CD14-positive monocyte (primary cell): Measurements from ENCODE around the gene GRIK4. TPM values are rescaled to one million over a fixed set of nuclear protein-coding genes. Genes with fewer than 3 reads are reported as not detected.

Experiments used
- DNase-seq, 3 donors: peaks; one replicate each; pipeline ENCODE4 v3.0.0-alpha.2; 2011 to 2022
- H2AFZ ChIP-seq: 2 replicates; pipeline ENCODE4 v1.6.0; 2012; ENCODE audit warnings: mild to moderate bottlenecking, low read depth, low read length, inconsistent platforms; ENCODE audit not compliant: insufficient read depth, poor library complexity, severe bottlenecking
- H3K27ac ChIP-seq, 2 donors: 1 replicate in 1 of 2; 2 replicates in 1 of 2; pipeline ENCODE4 v1.5.1; 2012 to 2013; ENCODE audit warnings: low read length in 2 of 2, control low read depth in 1 of 2, inconsistent platforms in 1 of 2, low read depth in 1 of 2, mild to moderate bottlenecking in 1 of 2
- H3K27me3 ChIP-seq, 2 donors: one replicate each; pipeline versions ENCODE4 v1.6.0 to v1.6.1; 2011 to 2013; ENCODE audit warnings: low read length in 2 of 2; ENCODE audit not compliant: control insufficient read depth in 2 of 2, insufficient read depth in 2 of 2
- H3K36me3 ChIP-seq, 2 donors: replicated peaks in 1 of 2; 1 replicate in 1 of 2; 2 replicates in 1 of 2; pipeline versions ENCODE4 v1.5.1 to v1.6.1; 2012 to 2013; ENCODE audit warnings: low read length in 2 of 2, control low read depth in 1 of 2, inconsistent platforms in 1 of 2, mild to moderate bottlenecking in 1 of 2; ENCODE audit not compliant: insufficient read depth in 2 of 2, control insufficient read depth in 1 of 2
- H3K4me1 ChIP-seq, 2 donors: 1 replicate in 1 of 2; 2 replicates in 1 of 2; pipeline versions ENCODE4 v1.5.1 to v1.6.1; 2012 to 2013; ENCODE audit warnings: low read length in 2 of 2, control low read depth in 1 of 2, inconsistent platforms in 1 of 2, mild to moderate bottlenecking in 1 of 2, moderate library complexity in 1 of 2; ENCODE audit not compliant: insufficient read depth in 2 of 2, control insufficient read depth in 1 of 2
- H3K4me2 ChIP-seq: replicated peaks from 2 replicates; pipeline ENCODE3; 2012; ENCODE audit warnings: low read length, moderate library complexity, mild to moderate bottlenecking; ENCODE audit not compliant: poor library complexity, severe bottlenecking; ENCODE audit errors: extremely low read depth
- H3K4me3 ChIP-seq, 3 experiments: fragments of 200-600 bp in 1 of 3; sonication (generic) in 1 of 3; replicated peaks in 1 of 3; 1 replicate in 2 of 3; 2 replicates in 1 of 3; pipeline ENCODE4 v1.5.1; 2011 to 2013; ENCODE audit warnings: low read length in 3 of 3, mild to moderate bottlenecking in 3 of 3, control low read depth in 2 of 3, low read depth in 2 of 3, inconsistent platforms in 1 of 3, moderate library complexity in 1 of 3
- H3K79me2 ChIP-seq: 2 replicates; pipeline ENCODE4 v1.6.0; 2012; ENCODE audit warnings: mild to moderate bottlenecking, control low read depth, inconsistent platforms, low read length, moderate library complexity; ENCODE audit not compliant: insufficient read depth
- H3K9ac ChIP-seq: 2 replicates; pipeline ENCODE4 v1.6.0; 2017; ENCODE audit warnings: low read length, mild to moderate bottlenecking; ENCODE audit not compliant: insufficient read depth, poor library complexity, severe bottlenecking
- H3K9me3 ChIP-seq, 2 donors: replicated peaks in 1 of 2; 1 replicate in 1 of 2; 2 replicates in 1 of 2; pipeline versions ENCODE4 v1.5.1 to v1.6.1; 2012 to 2013; ENCODE audit warnings: low read length in 2 of 2, control low read depth in 1 of 2; ENCODE audit not compliant: control insufficient read depth in 1 of 2, insufficient read depth in 1 of 2
- H4K20me1 ChIP-seq: 2 replicates; pipeline ENCODE4 v1.6.0; 2012; ENCODE audit warnings: mild to moderate bottlenecking, low read length, control low read depth, moderate library complexity; ENCODE audit not compliant: insufficient read depth
- H3K27ac Mint-ChIP-seq, 7 donors: one replicate each; pipeline ENCODE4 v1.8.0; 2020; ENCODE audit warnings: mild to moderate bottlenecking in 7 of 7, mixed read lengths in 7 of 7, moderate library complexity in 6 of 7, inconsistent platforms in 2 of 7
- H3K27me3 Mint-ChIP-seq, 3 donors: one replicate each; pipeline ENCODE4 v1.8.0; 2021 to 2022; ENCODE audit warnings: low read depth in 3 of 3, mild to moderate bottlenecking in 3 of 3, mixed read lengths in 3 of 3, moderate library complexity in 3 of 3, inconsistent platforms in 1 of 3
- H3K36me3 Mint-ChIP-seq, 2 donors: one replicate each; pipeline ENCODE4 v1.8.0; 2020; ENCODE audit warnings: mixed read lengths in 2 of 2, inconsistent platforms in 1 of 2, mild to moderate bottlenecking in 1 of 2
- H3K4me1 Mint-ChIP-seq: one replicate; pipeline ENCODE4 v1.8.0; 2020; ENCODE audit warnings: mild to moderate bottlenecking, mixed read lengths
- H3K4me3 Mint-ChIP-seq, 2 donors: one replicate each; pipeline ENCODE4 v1.8.0; 2020; ENCODE audit warnings: mild to moderate bottlenecking in 2 of 2, mixed read lengths in 2 of 2, moderate library complexity in 1 of 2
- H3K9me3 Mint-ChIP-seq, 7 donors: one replicate each; pipeline ENCODE4 v1.8.0; 2020 to 2022; ENCODE audit warnings: mixed read lengths in 7 of 7, mild to moderate bottlenecking in 6 of 7, moderate library complexity in 6 of 7, inconsistent platforms in 2 of 7
- CTCF ChIP-seq: fragments of 200-600 bp; IDR thresholded peaks from one replicate; pipeline ENCODE4 v1.8.0; 2022; ENCODE audit warnings: antibody characterized with exemption, mild to moderate bottlenecking
- WGBS: methylation state at CpG from one replicate; pipeline ENCODE4 v1.1.5; 2013; ENCODE audit warnings: missing lambda C conversion rate; ENCODE audit not compliant: insufficient coverage; 5-methylcytosine and 5-hydroxymethylcytosine counted together
- intact Hi-C, 2 donors: fragments of 100-400 bp; cut with micrococcal nuclease; formaldehyde crosslinking; loops; one replicate each; pipeline versions ENCODE4 v1.15.0 to v1.15.1; 2023
- polyA plus RNA-seq, 3 donors: library from polyadenylated mRNA; depleted of rRNA in 1 of 3; unstranded in 2 of 3; stranded (reverse) in 1 of 3; fragments of 300-500 nt in 2 of 3; fragments of >200 nt in 1 of 3; fragmentation: Illumina TruSeq in 2 of 3; gene quantifications; 1 replicate in 2 of 3; 2 replicates in 1 of 3; pipeline ENCODE4 v1.2.3, GENCODE V29; 2012 to 2021

The GRIK4 gene
- polyA plus RNA-seq, 3 donors: not detected

GRCh38 chr11:120550007-120550406 is 38.5 kb downstream of the GRIK4 start:
- Histone ChIP-seq H3K9me3 (no peaks in the 10 kb centered on the region), H3K4me2 (no peak overlapping the region), H3K4me3 (no peak overlapping the region), H3K27ac (no peak overlapping the region), H2AFZ (no peak overlapping the region), H4K20me1 (no peaks in the 10 kb centered on the region), H3K4me1 (peaks cover 0 to 10% of the 10 kb centered on the region in 2 donors), H3K27me3 (no peaks in the 10 kb centered on the region), H3K79me2 (no peaks in the 10 kb centered on the region), H3K9ac (no peak overlapping the region), H3K36me3 (no peaks in the 10 kb centered on the region)
- DNase-seq: no peak
- no peak for TF ChIP-seq CTCF
- Mint-ChIP-seq H3K4me3 (no peak overlapping the region), H3K4me1 (peaks cover 13% of the 10 kb centered on the region), H3K9me3 (peaks cover 0 to 2% (median 0%) of the 10 kb centered on the region in 7 donors), H3K27ac (no peak overlapping the region), H3K36me3 (no peaks in the 10 kb centered on the region), H3K27me3 (peaks cover 3 to 26% (median 21%) of the 10 kb centered on the region in 3 donors)
- intact Hi-C loops: no loop called here
- WGBS: 90% methylated on average over 4 of the region's 5 CpGs

DNA sequence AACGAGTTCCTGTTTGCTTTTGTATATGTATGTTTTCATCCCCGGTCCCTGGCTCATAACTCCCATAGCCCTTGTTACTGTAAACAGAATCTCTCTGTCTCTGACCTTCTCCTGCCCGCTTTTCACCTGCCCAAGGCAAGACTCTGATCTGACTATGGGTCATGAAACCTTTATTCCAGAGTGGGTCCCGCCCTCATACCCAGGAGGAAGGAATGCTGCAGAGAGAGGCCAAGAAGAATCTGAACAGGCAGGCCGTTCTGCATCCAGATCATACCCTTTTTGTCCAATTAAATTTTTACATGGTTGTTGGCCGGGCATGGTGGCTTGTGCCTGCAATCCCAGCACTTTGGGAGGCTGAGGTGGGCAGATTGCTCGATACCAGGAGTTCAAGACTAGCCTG is 39.6 kb downstream of the GRIK4 start:
- Histone ChIP-seq H3K4me3 (no peak overlapping the region), H3K27me3 (no peaks in the 10 kb centered on the region), H3K9me3 (no peaks in the 10 kb centered on the region), H3K9ac (no peak overlapping the region), H3K79me2 (no peaks in the 10 kb centered on the region), H3K36me3 (no peaks in the 10 kb centered on the region), H3K27ac (no peak overlapping the region), H4K20me1 (no peaks in the 10 kb centered on the region), H2AFZ (no peak overlapping the region), H3K4me2 (no peak overlapping the region), H3K4me1 (no peaks in the 10 kb centered on the region)
- no peak for DNase-seq
- Mint-ChIP-seq H3K9me3 (peaks cover 0 to 2% (median 0%) of the 10 kb centered on the region in 7 donors), H3K4me1 (peaks cover 4% of the 10 kb centered on the region), H3K27ac (no peak overlapping the region), H3K36me3 (no peaks in the 10 kb centered on the region), H3K27me3 (peaks cover 6 to 27% (median 24%) of the 10 kb centered on the region in 3 donors), H3K4me3 (no peak overlapping the region)
- intact Hi-C loops: no loop called here
- 92% methylated on average over 4 of the region's 7 CpGs for WGBS
- TF ChIP-seq CTCF: no peak
